Peyer's patch (tissue), 4 donors: ENCODE results near the gene KCTD2. TPM values are rescaled to one million over a fixed set of nuclear protein-coding genes. Genes with fewer than 3 reads are reported as not detected.

Experiments
- DNase-seq, 3 donors: peaks; one replicate each; pipeline ENCODE4 v3.0.0-alpha.2; 2017 to 2019
- H3K27ac ChIP-seq, 4 donors: fragments of 200-600 bp; sonication (generic); one replicate each; pipeline ENCODE4 v1.5.1; 2016 to 2019
- H3K27me3 ChIP-seq, 2 donors: fragments of 200-600 bp; sonication (generic); one replicate each; pipeline ENCODE4 v1.5.1; 2019
- H3K36me3 ChIP-seq, 3 donors: fragments of 200-600 bp; sonication (generic); one replicate each; pipeline ENCODE4 v1.5.1; 2016 to 2019
- H3K4me1 ChIP-seq, 4 donors: fragments of 200-600 bp; sonication (generic); one replicate each; pipeline ENCODE4 v1.5.1; 2016 to 2019
- H3K4me3 ChIP-seq, 4 donors: fragments of 200-600 bp; sonication (generic); 1 replicate in 3 of 4; 2 replicates in 1 of 4; pipeline ENCODE4 v1.5.1; 2016 to 2019; ENCODE audit warnings: mild to moderate bottlenecking in 1 of 4
- H3K9me3 ChIP-seq, 4 donors: fragments of 200-600 bp; sonication (generic); one replicate each; pipeline ENCODE4 v1.5.1; 2016 to 2019; ENCODE audit warnings: mild to moderate bottlenecking in 1 of 4
- CTCF ChIP-seq, 6 experiments: fragments of 450-650 bp in 4 of 6; fragments of 200-600 bp in 2 of 6; sonication (generic) in 1 of 6; IDR thresholded peaks; one replicate each; pipeline ENCODE4 v1.5.1; 2017 to 2019; ENCODE audit warnings: antibody characterized with exemption in 6 of 6, mild to moderate bottlenecking in 3 of 6, moderate library complexity in 1 of 6
- POLR2A ChIP-seq, 2 donors: fragments of 450-650 bp; IDR thresholded peaks; one replicate each; pipeline ENCODE4 v1.5.1; 2017; ENCODE audit warnings: antibody characterized with exemption in 2 of 2, mild to moderate bottlenecking in 2 of 2, moderate library complexity in 2 of 2
- total RNA-seq, 4 donors: library from RNA; depleted of rRNA; stranded (reverse); fragments of >200 nt; gene quantifications; one replicate each; pipeline ENCODE4 v1.1.0, GENCODE V29; 2016

The KCTD2 gene
- total RNA-seq, 4 donors from 2014 or later: 14.9 to 23.5 (median 20.4) TPM

GRCh38 chr17:75047398-75048098 is 523 bp downstream of the KCTD2 start:
- DNase-seq: peak in 2 of 3 donors; percentile 69 to 73
- Histone ChIP-seq H3K4me3 (peak overlapping the region; percentile 59 to 98 (median 96)), H3K9me3 (no peaks in the 10 kb centered on the region), H3K27me3 (no peaks in the 10 kb centered on the region), H3K4me1 (peaks cover 0 to 25% (median 11%) of the 10 kb centered on the region in 4 donors), H3K27ac (peak overlapping the region; percentile 90 to 99 (median 98)), H3K36me3 (peaks cover 0 to 19% (median 0%) of the 10 kb centered on the region in 3 donors)
- TF ChIP-seq POLR2A (IDR thresholded peaks at IDR 0.05) (no peak), CTCF (IDR thresholded peaks at IDR 0.05) (no peak)

GRCh38 chr17:75048249-75048878 is 1.3 kb downstream of the KCTD2 start:
- no peak for TF ChIP-seq CTCF (IDR thresholded peaks at IDR 0.05)
- no peak for TF ChIP-seq POLR2A (IDR thresholded peaks at IDR 0.05)
- Histone ChIP-seq H3K27ac (no peak overlapping the region), H3K9me3 (no peaks in the 10 kb centered on the region), H3K4me1 (peaks cover 0 to 25% (median 11%) of the 10 kb centered on the region in 4 donors), H3K36me3 (peaks cover 0 to 27% (median 0%) of the 10 kb centered on the region in 3 donors), H3K4me3 (peak overlapping the region in 2 of 4 donors; percentile 97 to 98), H3K27me3 (no peaks in the 10 kb centered on the region)
- peak in 1 of 3 donors; percentile 46 for DNase-seq

- Histone ChIP-seq H3K4me3 (no peak overlapping the region), H3K27me3 (no peaks in the 10 kb centered on the region), H3K9me3 (no peaks in the 10 kb centered on the region), H3K36me3 (peaks cover 0 to 34% (median 0%) of the 10 kb centered on the region in 3 donors), H3K4me1 (peaks cover 0 to 25% (median 11%) of the 10 kb centered on the region in 4 donors), H3K27ac (no peak overlapping the region)
- peak in 1 of 3 donors; percentile 10 for DNase-seq
- TF ChIP-seq CTCF (IDR thresholded peaks at IDR 0.05): no peak
- TF ChIP-seq POLR2A (IDR thresholded peaks at IDR 0.05): no peak
These were observed 2.0 kb downstream of the KCTD2 start for GRCh38 chr17:75049057-75049456.

GRCh38 chr17:75049706-75050105 is 2.7 kb downstream of the KCTD2 start:
- Histone ChIP-seq H3K9me3 (no peaks in the 10 kb centered on the region), H3K36me3 (peaks cover 0 to 40% (median 0%) of the 10 kb centered on the region in 3 donors)
- TF ChIP-seq POLR2A (IDR thresholded peaks at IDR 0.05): no peak
- no peak for TF ChIP-seq CTCF (IDR thresholded peaks at IDR 0.05)

GRCh38 chr17:75051941-75052340 is 4.9 kb downstream of the KCTD2 start:
- TF ChIP-seq CTCF (IDR thresholded peaks at IDR 0.05) (no peak), POLR2A (IDR thresholded peaks at IDR 0.05) (no peak)
- peaks cover 0 to 59% (median 0%) of the 10 kb centered on the region in 3 donors for H3K36me3 ChIP-seq

More at GRCh38 chr17:75049706-75050105, 2.7 kb downstream of the KCTD2 start:
- no peak for DNase-seq
- H3K27ac ChIP-seq: no peak overlapping the region
- no peaks in the 10 kb centered on the region for H3K27me3 ChIP-seq
- H3K4me3 ChIP-seq: no peak overlapping the region
- H3K4me1 ChIP-seq: peaks cover 0 to 25% (median 11%) of the 10 kb centered on the region in 4 donors

More at GRCh38 chr17:75051941-75052340, 4.9 kb downstream of the KCTD2 start:
- H3K27ac ChIP-seq: no peak overlapping the region
- H3K27me3 ChIP-seq: no peaks in the 10 kb centered on the region
- H3K4me3 ChIP-seq: no peak overlapping the region
- no peak for DNase-seq
- no peaks in the 10 kb centered on the region for H3K9me3 ChIP-seq
- H3K4me1 ChIP-seq: peaks cover 0 to 18% (median 8%) of the 10 kb centered on the region in 4 donors
